GM12801 (cell line): ENCODE results near the gene STAM2.

Source experiments
- TF ChIP-seq, protein P1 (sequence below): IDR thresholded peaks from one replicate; pipeline ENCODE4 v1.5.1; 2011; ENCODE audit warnings: control low read depth; ENCODE audit not compliant: insufficient read length; ENCODE audit errors: extremely low read depth

Gene STAM2

DNA sequence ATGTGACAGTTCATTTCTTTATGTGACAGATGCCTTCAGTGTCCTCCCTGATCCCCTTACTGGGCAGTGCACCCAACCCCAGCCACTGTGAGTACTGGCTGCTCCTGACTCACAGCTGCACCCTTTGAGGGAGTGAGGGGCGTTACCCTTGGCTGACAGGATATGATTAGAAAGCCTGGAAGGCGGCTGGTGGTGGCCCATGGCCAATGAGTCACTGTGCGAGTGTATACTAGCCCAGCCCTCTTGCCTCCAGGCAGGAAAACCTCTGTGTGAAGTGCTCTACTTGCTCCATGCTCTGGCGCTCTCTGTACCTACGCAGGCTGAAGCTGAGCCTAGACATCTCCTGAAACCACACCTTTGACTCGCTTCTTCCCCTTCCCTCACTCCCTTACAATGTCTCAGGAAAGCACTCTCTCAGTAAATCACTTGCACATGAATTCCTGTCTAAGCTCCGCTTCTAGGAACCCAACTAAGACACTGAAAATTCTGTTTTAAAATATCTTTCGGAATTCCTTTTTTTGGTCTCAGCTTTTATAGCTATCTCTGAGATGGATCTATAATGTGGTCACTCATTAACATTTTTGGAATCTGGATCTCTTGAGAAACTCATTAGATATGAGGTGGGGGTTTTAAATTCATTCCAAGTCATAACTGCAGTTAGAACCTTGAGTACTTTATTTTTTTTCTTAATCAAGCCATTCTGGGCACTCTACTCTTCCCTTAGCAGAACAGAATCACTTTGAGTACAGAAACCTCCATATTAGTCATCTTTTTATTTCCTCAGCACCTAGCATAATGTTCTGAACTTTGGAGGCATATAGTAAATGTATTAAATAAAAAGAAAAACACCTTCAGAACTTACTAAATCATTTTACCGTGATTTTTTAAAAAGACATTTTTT is 25.3 kb upstream of the STAM2 start:
- TF ChIP-seq, protein P1, sequence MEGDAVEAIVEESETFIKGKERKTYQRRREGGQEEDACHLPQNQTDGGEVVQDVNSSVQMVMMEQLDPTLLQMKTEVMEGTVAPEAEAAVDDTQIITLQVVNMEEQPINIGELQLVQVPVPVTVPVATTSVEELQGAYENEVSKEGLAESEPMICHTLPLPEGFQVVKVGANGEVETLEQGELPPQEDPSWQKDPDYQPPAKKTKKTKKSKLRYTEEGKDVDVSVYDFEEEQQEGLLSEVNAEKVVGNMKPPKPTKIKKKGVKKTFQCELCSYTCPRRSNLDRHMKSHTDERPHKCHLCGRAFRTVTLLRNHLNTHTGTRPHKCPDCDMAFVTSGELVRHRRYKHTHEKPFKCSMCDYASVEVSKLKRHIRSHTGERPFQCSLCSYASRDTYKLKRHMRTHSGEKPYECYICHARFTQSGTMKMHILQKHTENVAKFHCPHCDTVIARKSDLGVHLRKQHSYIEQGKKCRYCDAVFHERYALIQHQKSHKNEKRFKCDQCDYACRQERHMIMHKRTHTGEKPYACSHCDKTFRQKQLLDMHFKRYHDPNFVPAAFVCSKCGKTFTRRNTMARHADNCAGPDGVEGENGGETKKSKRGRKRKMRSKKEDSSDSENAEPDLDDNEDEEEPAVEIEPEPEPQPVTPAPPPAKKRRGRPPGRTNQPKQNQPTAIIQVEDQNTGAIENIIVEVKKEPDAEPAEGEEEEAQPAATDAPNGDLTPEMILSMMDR = no peak

DNA sequence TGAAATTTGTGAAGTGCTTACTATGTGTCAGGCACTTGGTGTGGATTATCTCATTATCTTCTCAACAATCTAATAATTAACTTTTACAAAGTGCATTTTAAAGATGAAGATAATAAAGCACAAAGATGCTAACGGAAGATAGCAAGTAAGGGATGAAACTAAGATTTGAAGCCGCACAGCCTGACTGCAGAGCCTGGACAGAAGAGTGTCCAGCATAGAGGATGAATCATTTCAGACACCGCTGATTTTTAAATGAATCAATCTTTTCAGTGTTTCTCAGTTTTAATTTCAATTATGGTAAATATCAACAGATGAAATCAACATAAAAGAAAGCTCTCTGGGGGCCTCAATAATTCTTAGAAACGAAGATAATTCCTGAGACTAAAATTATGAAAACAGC is 24.5 kb upstream of the STAM2 start:
- TF ChIP-seq, protein P1 = no peak

DNA sequence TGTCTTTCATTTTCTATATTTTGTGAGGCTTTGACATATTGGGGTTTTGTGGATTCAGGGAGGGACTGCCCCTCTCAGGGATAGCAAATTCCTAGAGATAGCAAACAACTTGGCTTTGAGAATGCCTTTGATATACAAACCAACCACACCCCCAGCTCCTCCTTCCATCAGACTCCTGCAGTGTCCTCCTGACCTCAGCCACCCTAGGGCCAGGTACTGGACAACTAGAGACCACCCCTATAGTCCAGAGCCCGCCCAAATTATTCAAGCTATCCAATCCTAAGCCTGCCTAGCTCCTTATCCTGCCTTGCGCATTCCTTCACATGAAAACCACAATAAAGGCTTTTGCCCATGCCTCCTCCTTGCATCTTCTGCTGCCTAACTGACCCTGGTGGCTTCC is 22.9 kb upstream of the STAM2 start:
- TF ChIP-seq, protein P1 = no peak

DNA sequence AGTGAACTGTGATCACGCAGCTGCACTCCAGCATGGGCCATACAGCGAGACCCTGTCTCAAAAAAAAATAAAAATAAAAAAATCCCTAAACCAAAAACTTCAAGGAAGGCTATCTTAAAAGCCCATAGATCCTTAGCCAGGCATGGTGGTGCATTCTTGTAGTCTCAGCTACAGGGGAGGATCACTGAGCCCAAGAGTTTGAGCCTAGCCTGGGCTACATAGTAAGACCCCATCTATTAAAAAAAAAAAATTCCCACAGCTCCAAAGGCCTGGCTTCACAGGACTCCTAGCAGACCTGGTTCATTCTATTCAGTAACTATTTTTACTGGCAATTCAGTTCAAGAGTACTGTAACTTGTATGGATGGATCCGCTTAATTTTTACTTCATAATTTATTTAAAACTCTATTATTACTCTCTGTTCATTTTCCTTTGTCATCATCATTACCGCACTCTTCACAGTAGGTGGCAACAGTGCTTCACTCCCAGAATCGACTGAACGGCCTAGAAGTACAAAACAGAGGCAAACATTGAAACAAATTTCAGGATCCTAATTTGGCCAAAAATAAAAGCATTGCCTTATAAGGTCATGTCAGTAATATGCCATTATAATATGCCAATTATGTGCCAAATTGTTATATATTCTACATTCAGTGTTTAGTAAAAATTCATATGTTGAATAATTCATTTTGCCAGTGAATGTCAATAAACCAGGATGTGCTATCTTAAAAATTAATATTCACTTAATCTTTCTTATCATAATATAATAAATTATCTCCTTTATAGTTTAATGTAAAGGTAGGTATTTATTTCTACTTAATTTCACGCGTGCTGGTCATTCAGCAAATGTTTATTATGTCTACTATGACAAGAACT is 14.3 kb upstream of the STAM2 start:
- TF ChIP-seq, protein P1 = no peak

DNA sequence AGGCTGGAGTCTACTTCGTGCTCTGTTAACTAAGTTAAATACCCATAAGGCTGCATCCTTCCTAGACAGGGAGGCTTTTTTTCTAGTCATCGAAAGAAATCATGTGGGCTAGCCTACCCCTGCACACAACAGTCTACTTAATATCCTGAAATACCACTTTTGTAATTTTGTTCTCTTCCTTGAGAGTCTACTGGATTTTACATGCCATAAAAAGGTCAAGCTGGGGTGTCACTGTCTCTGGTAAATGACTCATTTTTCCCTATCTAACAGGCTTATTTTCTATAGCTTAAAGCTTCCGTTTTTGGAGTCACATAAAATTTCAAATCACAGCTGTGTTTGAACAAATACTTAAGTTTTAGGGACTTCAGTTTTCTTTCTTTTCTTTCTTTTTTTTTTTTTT is 10.7 kb upstream of the STAM2 start:
- TF ChIP-seq, protein P1 = no peak

DNA sequence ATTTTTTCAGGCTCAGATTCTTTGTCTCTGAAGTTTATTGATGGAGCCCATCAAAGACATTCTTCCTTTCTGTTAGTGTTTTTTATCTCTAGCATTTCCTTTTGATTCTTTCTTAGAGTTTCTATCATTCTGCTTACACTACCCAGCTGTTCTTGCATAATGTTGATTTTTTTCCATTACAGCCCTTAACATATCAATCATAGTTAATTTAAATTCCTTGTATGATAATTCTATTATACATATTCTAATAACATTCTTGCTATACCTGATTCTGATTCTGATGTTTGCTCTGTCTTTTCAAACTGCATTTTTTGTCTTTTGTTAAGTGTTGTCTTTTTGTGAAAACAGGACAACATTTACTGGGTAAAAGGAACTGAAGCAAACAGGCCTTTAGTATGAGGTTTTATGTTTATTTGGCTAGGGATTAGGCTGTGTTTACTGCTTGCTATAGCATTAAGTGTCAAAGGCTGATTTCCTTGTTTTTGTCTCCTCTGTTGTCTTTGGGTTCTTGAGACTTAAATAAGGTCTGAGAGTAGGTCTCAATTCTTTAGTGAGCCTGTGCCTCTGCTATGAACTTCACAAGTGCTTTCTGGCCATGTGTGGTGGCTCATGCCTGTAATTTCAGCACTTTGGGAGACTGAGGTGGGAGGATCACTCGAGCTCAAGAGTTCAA is 8.0 kb upstream of the STAM2 start:
- TF ChIP-seq, protein P1 = no peak
